HG02763 (cell line): ENCODE measurements around the gene INPP1.
"Not testable (repeated sequence)": the region's sequence is repeated elsewhere in the genome, so short reads cannot be mapped to it uniquely, and the experiment has no call there.

Experiments
- ATAC-seq: cut with Tn5 transposase; IDR thresholded peaks from one replicate; pipeline ENCODE4 v1.9.1; 2021; ENCODE audit warnings: mild to moderate bottlenecking, moderate library complexity; ENCODE audit not compliant: unreplicated experiment

The INPP1 gene

DNA sequence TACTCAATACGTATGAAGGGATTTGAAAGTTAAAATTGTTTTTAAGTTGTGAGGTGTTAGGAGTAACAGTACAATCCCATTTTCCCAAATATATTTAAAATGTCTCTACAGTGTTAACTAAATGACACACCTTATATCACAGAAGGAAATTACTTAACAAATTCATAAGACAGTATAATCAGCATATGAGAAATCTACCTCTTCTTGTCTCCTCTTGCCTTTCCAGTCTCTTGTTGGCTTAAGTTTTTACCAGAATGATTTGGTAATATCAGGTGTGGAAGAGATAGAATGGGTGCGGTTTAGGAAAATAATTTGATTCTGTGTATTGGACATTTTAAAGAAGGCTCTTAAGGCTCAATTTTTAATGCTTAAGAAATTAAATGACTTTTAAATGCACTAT is 9.5 kb upstream of the INPP1 start:
- no peak for ATAC-seq

DNA sequence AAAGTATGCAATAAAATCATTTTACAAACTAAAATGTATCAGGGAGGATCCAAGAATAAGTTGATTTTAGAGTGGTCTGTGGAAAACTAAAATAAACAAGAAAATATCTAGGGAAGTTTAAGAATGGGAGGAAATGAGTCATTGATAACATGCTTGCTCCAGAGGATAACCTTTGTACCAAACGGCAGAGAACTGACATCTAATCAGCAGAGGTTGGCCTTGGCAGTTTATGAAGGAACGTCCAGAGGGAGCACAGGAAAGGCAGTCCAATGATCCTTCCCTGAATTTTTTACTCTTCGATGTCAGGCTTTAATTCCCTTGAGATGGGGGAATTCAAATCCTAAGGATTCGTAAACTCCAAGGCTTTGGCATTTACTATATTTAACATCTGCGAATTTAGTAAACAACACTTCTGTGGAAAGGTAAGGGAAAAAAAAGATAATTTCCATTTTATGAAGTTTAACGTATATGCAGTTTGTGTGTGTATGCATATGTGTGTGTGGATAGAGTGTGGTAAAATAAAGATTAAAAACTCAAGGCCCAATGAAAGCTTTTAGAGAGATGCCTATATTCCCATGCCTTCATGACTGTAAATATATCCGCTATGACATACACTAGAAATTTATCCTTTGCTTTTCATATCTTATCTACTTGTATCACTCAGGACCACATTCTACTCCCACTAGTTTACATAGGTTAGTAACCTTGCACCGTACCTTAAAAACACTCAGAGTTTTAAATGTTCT is 8.7 kb upstream of the INPP1 start:
- no peak for ATAC-seq

DNA sequence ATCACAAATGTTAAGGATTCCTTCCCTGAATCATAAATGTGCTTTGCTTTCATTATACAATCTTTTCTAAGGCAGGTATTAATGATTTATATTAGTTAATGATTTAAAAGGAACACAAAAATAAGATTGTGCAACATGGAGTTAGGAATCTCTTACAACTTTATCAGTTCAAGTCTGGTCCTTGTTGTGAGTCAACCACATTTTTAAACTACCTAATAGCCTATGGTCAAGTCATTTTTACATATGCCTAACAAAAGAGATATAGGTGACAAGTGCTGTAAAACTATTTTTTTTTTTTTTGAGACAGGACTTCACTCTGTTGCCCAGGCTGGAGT is 8.2 kb upstream of the INPP1 start:
- ATAC-seq = no peak

DNA sequence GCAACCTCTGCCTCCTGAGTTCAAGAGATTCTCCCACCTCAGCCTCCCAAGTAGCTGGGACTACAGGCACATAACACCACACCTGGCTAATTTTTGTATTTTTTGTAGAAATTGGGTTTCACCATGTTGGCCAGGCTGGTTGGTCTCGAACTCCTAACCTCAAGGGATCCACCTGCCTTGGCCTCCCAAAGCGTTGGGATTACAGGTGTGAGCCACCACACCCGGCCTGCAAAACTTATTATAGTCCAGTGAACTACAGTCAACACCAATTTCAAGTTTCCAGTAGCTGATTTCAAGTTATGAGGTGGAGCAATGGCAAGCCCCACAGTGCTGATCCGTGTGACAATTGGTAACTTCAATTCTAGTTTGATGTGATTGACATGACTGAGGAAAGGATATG is 7.8 kb upstream of the INPP1 start:
- ATAC-seq = not testable (repeated sequence)

DNA sequence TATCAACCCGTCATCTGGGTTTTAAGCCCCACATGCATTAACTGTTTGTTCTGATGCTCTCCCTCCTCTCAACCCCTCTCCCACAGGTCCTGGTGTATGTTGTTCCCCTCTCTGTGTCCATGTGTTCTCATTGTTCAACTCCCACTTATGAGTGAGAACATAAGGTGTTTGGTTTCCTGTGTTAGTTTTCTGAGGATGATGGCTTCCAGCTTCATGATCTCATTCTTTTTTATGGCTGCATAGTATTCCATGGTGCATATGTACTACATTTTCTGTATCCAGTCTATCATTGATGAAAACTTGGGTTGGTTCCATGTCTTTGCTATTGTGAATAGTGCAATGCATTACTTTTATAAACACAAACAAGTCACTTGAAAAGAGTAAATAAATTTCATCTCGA is 7.0 kb upstream of the INPP1 start:
- ATAC-seq = no peak

GRCh38 chr2:190338453-190338852 is 4.9 kb upstream of the INPP1 start:
- no peak for ATAC-seq

DNA sequence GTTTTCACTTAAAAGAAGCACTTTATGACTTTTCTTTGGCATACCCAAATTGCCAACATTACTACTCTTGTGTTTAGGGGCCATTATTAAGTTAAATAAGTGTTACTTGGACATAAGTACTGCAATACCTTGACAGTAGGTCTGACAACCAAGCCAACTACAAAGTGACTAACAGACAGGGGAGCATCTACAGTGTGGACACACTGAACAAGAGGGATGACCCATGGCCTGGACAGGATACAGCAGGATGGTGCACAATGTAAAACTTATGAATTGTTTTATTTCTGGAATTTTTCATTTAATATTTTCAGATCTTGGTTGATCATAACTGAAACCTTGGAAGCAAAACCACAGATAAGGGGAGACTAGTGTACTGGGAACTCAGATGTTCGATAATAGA is 4.0 kb upstream of the INPP1 start:
- no peak for ATAC-seq

DNA sequence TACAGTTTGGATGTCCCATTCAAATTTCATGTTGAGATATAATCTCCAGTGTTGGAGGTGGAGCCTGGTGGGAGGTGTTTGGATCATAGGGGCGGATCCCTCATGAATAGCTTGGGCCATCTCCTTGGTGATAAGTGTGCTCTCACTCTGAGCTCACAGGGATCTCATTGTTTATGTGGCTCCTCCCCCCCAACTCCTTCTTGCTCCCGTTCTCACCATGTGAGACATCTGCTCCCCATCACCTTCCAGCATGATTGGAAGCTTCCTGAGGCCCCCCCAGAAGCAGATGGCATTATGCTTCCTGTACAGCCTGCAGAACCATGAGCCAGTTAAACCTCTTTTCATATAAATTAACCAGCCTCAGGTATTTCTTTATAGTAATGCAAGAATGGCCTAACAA is 3.0 kb upstream of the INPP1 start:
- no peak for ATAC-seq

GRCh38 chr2:190342611-190343010 is 778 bp upstream of the INPP1 start:
- ATAC-seq = no peak

GRCh38 chr2:190343089-190343535 is 277 bp upstream of the INPP1 start:
- no peak for ATAC-seq

GRCh38 chr2:190344276-190344827 is 963 bp downstream of the INPP1 start:
- ATAC-seq = peak; percentile 67

DNA sequence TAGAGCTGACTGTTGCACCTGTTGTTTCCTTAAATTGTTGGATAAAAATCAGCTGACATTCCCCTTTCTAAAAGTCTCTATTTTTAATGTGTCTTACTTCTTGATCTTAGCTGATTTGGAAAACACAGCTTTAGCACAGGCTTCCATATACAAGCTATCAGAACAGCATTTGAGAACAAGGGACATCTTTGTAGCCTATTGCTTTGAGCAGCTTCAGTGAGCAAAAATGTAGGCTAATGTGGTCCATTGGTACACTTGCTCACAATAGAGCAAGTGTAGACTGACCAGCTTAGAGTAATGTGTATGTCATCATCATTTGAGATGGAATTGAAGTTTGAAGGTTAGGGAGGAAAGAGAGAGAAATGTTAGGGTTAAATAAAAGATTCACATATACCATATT is 7.0 kb downstream of the INPP1 start:
- no peak for ATAC-seq

GRCh38 chr2:190351955-190352354 is 8.6 kb downstream of the INPP1 start:
- no peak for ATAC-seq

- no peak for ATAC-seq
Observed at GRCh38 chr2:190352668-190353536, 9.5 kb downstream of the INPP1 start.

DNA sequence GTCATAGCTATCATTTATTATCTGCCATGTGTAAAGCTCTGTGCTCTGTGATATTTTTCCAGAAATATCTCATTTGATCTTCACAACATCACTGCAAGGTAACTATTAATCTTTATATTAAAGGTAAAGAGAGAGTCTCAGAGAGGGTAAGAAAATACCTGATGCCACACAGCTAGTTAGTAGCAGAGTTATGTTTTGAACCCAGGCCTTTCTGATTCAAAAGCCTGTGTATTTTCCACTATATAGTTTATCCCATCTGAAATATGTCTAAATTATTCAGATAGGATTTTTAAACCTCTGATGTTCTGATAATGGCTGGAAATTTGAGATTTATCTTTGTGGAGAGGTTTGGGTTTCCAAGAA is 10.1 kb downstream of the INPP1 start:
- no peak for ATAC-seq

- no peak for ATAC-seq
Observed at GRCh38 chr2:190354003-190354690, 10.8 kb downstream of the INPP1 start.

- no peak for ATAC-seq
Observed at GRCh38 chr2:190355968-190356644, 12.7 kb downstream of the INPP1 start.

GRCh38 chr2:190357600-190357999 is 14.2 kb downstream of the INPP1 start:
- no peak for ATAC-seq

DNA sequence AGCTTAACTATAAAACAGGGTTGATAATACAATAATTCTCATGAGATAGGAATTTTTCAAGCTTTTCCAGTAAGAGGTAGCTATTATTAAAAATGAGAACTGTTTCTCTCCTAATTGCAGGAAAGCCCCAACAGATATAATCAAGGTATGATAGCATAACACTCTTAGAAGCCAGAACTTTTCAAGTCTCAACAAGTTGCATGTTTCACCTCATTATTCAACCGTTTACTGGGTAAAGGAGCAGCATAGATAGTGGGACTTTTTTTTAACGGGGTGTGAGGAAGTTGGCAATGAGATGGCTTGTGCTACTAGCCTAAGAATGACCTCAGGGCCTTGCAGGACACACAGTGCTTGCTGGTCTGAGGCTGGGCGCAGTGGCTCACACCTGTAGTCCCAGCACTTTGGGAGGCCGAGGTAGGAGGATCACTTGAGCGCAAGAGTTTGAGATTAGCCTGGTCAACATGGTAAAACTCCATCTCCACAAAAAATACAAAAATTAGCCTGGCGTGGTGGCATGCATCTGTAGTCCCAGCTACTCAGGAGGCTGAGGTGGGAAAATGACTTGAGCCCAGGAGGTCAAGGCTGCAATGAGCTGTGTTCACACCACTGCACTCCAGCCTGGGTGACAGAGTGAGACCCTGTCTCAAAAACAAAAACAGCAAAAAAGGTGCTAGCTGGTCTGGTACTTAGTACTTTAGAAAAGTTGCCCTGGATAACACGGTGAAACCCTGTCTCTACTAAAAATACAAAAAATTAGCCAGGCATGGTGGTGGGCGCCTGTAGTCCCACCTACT is 15.5 kb downstream of the INPP1 start:
- not testable (repeated sequence) for ATAC-seq

GRCh38 chr2:190360561-190360960 is 17.2 kb downstream of the INPP1 start:
- ATAC-seq = no peak
